Measurements from ENCODE around the gene RGS1.

Gene RGS1

DNA sequence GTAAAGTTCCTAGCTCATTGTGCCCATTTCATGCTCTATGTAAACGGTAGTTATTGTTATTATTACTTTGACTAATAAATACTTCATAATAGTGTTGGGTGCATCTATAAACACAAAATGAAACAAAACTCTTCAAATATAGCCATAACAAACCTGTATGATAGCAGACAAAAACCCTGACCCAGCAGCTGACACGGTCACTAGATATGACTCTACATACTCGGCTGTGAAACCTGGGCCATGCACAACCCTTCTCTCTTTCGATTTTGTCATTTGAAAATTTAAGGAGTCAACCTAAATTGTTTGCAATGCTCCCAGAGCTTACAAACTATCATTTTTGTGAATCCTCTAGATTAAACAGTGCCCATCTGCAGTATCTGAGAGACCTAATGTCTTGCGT is 52.3 kb downstream of the RGS1 start:
- no peak for DNase-seq

DNA sequence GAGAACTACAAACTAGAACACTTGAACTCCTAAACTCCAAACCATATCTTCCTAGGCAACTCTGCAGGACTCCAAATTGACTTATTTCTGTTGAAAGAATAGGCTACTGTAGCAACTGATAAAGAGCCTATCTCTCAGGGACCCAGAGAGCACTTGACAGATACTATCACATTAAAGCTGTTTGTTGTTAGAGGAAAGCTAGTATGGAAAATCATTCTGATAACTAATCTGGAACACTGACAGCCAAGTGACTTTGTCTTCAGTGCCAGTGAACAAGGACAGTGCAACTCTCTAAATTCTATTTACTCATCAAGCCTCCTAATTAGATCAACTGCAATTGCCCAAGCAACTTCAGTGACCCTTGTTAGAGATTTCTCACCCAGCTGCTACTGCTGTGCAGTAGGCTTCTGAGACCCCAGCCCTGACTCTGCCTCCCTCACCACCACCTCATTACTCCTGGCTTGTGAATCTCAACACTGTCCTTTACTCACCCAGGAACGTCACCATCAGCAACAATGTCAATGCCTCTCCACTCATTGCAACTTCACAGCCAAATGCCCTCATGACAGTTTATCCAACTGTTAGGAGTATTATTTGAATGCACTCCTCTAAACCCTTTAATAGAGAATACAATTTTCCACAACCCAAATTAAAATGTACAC is 53.0 kb downstream of the RGS1 start:
- DNase-seq = no peak

DNA sequence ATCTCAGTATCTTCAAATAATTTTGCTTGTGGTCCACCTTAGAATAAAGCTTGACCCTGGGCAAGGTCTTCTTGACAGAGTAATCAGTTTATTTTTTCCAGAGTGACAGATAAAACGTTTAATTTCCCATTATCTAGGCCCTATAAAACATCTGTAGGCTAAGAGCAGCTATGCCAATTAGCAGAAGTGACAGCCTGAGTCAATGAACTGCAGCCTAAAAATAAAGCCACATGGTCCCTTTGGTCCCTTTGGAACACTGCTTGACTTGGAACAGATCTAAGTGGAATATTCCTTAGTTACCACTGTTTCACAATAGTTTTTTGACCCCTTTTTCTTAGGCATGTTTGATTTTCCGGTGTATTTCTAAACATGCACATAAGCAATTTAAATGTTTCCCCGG is 54.0 kb downstream of the RGS1 start:
- DNase-seq = no peak
